Dendritic cell treated with granulocyte-macrophage colony-stimulating factor and Interleukin-4, amounts not matched to agents 40 ng/mL and 50 ng/mL, for 4 days (primary cell): Measurements from ENCODE around the gene GSG1L.

ENCODE experiments used
- H3K27ac Mint-ChIP-seq: one replicate; pipeline ENCODE4 v1.8.0; 2022; ENCODE audit warnings: mild to moderate bottlenecking, mixed read lengths
- H3K27me3 Mint-ChIP-seq: one replicate; pipeline ENCODE4 v1.8.0; 2022; ENCODE audit warnings: mild to moderate bottlenecking, mixed read lengths
- H3K36me3 Mint-ChIP-seq: one replicate; pipeline ENCODE4 v1.8.0; 2022; ENCODE audit warnings: low read depth, mixed read lengths
- H3K4me1 Mint-ChIP-seq: one replicate; pipeline ENCODE4 v1.8.0; 2022; ENCODE audit warnings: low read depth, mixed read lengths
- H3K4me3 Mint-ChIP-seq: one replicate; pipeline ENCODE4 v1.8.0; 2022; ENCODE audit warnings: mild to moderate bottlenecking, moderate library complexity, mixed read lengths
- H3K9me3 Mint-ChIP-seq: one replicate; pipeline ENCODE4 v1.8.0; 2022; ENCODE audit warnings: mixed read lengths
- intact Hi-C: fragments of 100-400 bp; cut with micrococcal nuclease; formaldehyde crosslinking; loops from one replicate; pipeline ENCODE4 v1.15.0; 2022

Gene GSG1L

GRCh38 chr16:28009586-28010373, 53.7 kb downstream of the GSG1L start:
- H3K27ac Mint-ChIP-seq = no peak overlapping the region
- H3K36me3 Mint-ChIP-seq = no peaks in the 10 kb centered on the region
- H3K4me3 Mint-ChIP-seq = no peak overlapping the region
- H3K9me3 Mint-ChIP-seq = no peaks in the 10 kb centered on the region
- intact Hi-C loops = no loop called here
- H3K4me1 Mint-ChIP-seq = peaks cover 9% of the 10 kb centered on the region
- H3K27me3 Mint-ChIP-seq = peaks cover 5% of the 10 kb centered on the region

- no peak overlapping the region for H3K4me3 Mint-ChIP-seq
- intact Hi-C loops = no loop called here
These were observed 59.6 kb downstream of the GSG1L start for GRCh38 chr16:28003923-28004322.

GRCh38 chr16:28003021-28003865, 60.3 kb downstream of the GSG1L start:
- Mint-ChIP-seq H3K36me3 (no peaks in the 10 kb centered on the region), H3K27ac (no peak overlapping the region), H3K4me1 (no peaks in the 10 kb centered on the region), H3K27me3 (no peaks in the 10 kb centered on the region), H3K4me3 (no peak overlapping the region), H3K9me3 (no peaks in the 10 kb centered on the region)
- intact Hi-C loops = no loop called here

More at GRCh38 chr16:28003923-28004322, 59.6 kb downstream of the GSG1L start:
- no peak overlapping the region for H3K27ac Mint-ChIP-seq
- no peaks in the 10 kb centered on the region for H3K4me1 Mint-ChIP-seq
- H3K9me3 Mint-ChIP-seq = no peaks in the 10 kb centered on the region
- H3K27me3 Mint-ChIP-seq = no peaks in the 10 kb centered on the region
- no peaks in the 10 kb centered on the region for H3K36me3 Mint-ChIP-seq

- Mint-ChIP-seq H3K27ac (no peak overlapping the region), H3K27me3 (no peaks in the 10 kb centered on the region), H3K4me1 (no peaks in the 10 kb centered on the region), H3K9me3 (no peaks in the 10 kb centered on the region), H3K36me3 (no peaks in the 10 kb centered on the region), H3K4me3 (no peak overlapping the region)
- intact Hi-C loops = no loop called here
These were observed 61.9 kb downstream of the GSG1L start for GRCh38 chr16:28001642-28002041.

GRCh38 chr16:28001184-28001583, 62.3 kb downstream of the GSG1L start:
- no peak overlapping the region for H3K4me3 Mint-ChIP-seq
- no peaks in the 10 kb centered on the region for H3K27me3 Mint-ChIP-seq
- no peaks in the 10 kb centered on the region for H3K36me3 Mint-ChIP-seq
- H3K27ac Mint-ChIP-seq = no peak overlapping the region
- H3K9me3 Mint-ChIP-seq = no peaks in the 10 kb centered on the region
- intact Hi-C loops = no loop called here
- no peaks in the 10 kb centered on the region for H3K4me1 Mint-ChIP-seq

GRCh38 chr16:28000314-28001169, 63.0 kb downstream of the GSG1L start:
- no peaks in the 10 kb centered on the region for H3K9me3 Mint-ChIP-seq
- H3K36me3 Mint-ChIP-seq = no peaks in the 10 kb centered on the region
- peaks cover under 1% of the 10 kb centered on the region for H3K4me1 Mint-ChIP-seq
- intact Hi-C loops = no loop called here
- H3K27me3 Mint-ChIP-seq = peaks cover 2% of the 10 kb centered on the region
- H3K4me3 Mint-ChIP-seq = no peak overlapping the region
- no peak overlapping the region for H3K27ac Mint-ChIP-seq

GRCh38 chr16:27999687-28000086, 63.8 kb downstream of the GSG1L start:
- H3K4me1 Mint-ChIP-seq = peaks cover 6% of the 10 kb centered on the region

GRCh38 chr16:27995378-27995777, 68.1 kb downstream of the GSG1L start:
- no peak overlapping the region for H3K4me3 Mint-ChIP-seq
- no peaks in the 10 kb centered on the region for H3K36me3 Mint-ChIP-seq
- H3K27ac Mint-ChIP-seq = no peak overlapping the region
- H3K4me1 Mint-ChIP-seq = peaks cover 6% of the 10 kb centered on the region
- intact Hi-C loops = no loop called here
- peaks cover 2% of the 10 kb centered on the region for H3K27me3 Mint-ChIP-seq
- peaks cover 14% of the 10 kb centered on the region for H3K9me3 Mint-ChIP-seq

More at GRCh38 chr16:27999687-28000086, 63.8 kb downstream of the GSG1L start:
- Mint-ChIP-seq H3K4me3 (no peak overlapping the region), H3K27me3 (peaks cover 2% of the 10 kb centered on the region), H3K27ac (no peak overlapping the region), H3K9me3 (no peaks in the 10 kb centered on the region), H3K36me3 (no peaks in the 10 kb centered on the region)
- intact Hi-C loops = no loop called here

- Mint-ChIP-seq H3K9me3 (peaks cover 14% of the 10 kb centered on the region), H3K27me3 (peaks cover 2% of the 10 kb centered on the region), H3K27ac (no peak overlapping the region), H3K4me3 (no peak overlapping the region), H3K36me3 (no peaks in the 10 kb centered on the region), H3K4me1 (peaks cover 6% of the 10 kb centered on the region)
- intact Hi-C loops = no loop called here
These were observed 68.8 kb downstream of the GSG1L start for GRCh38 chr16:27994686-27995085.

- intact Hi-C loops = no loop called here
- Mint-ChIP-seq H3K27me3 (peaks cover 2% of the 10 kb centered on the region), H3K27ac (no peak overlapping the region), H3K4me1 (peaks cover 6% of the 10 kb centered on the region), H3K9me3 (peaks cover 14% of the 10 kb centered on the region), H3K4me3 (no peak overlapping the region), H3K36me3 (no peaks in the 10 kb centered on the region)
These were observed 69.9 kb downstream of the GSG1L start for GRCh38 chr16:27993587-27993986.

- intact Hi-C loops = no loop called here
- Mint-ChIP-seq H3K9me3 (peaks cover 14% of the 10 kb centered on the region), H3K27ac (no peak overlapping the region), H3K4me3 (no peak overlapping the region), H3K4me1 (peaks cover 6% of the 10 kb centered on the region), H3K27me3 (peaks cover 2% of the 10 kb centered on the region), H3K36me3 (no peaks in the 10 kb centered on the region)
These were observed 71.6 kb downstream of the GSG1L start for GRCh38 chr16:27991876-27992275.

GRCh38 chr16:27985981-27986380, 77.5 kb downstream of the GSG1L start:
- H3K9me3 Mint-ChIP-seq = no peaks in the 10 kb centered on the region
- no peaks in the 10 kb centered on the region for H3K4me1 Mint-ChIP-seq
- H3K27me3 Mint-ChIP-seq = no peaks in the 10 kb centered on the region
- intact Hi-C loops = no loop called here
- H3K36me3 Mint-ChIP-seq = no peaks in the 10 kb centered on the region
- H3K4me3 Mint-ChIP-seq = no peak overlapping the region
- no peak overlapping the region for H3K27ac Mint-ChIP-seq

- H3K36me3 Mint-ChIP-seq = no peaks in the 10 kb centered on the region
- no peak overlapping the region for H3K27ac Mint-ChIP-seq
- intact Hi-C loops = no loop called here
- H3K27me3 Mint-ChIP-seq = peaks cover 4% of the 10 kb centered on the region
- no peaks in the 10 kb centered on the region for H3K4me1 Mint-ChIP-seq
- H3K9me3 Mint-ChIP-seq = no peaks in the 10 kb centered on the region
- H3K4me3 Mint-ChIP-seq = no peak overlapping the region
These were observed 79.4 kb downstream of the GSG1L start for GRCh38 chr16:27984121-27984520.

GRCh38 chr16:27983244-27983643, 80.3 kb downstream of the GSG1L start:
- Mint-ChIP-seq H3K27me3 (peaks cover 4% of the 10 kb centered on the region), H3K4me1 (no peaks in the 10 kb centered on the region), H3K27ac (no peak overlapping the region), H3K4me3 (no peak overlapping the region), H3K36me3 (no peaks in the 10 kb centered on the region), H3K9me3 (no peaks in the 10 kb centered on the region)
- intact Hi-C loops = no loop called here
